Measurements from ENCODE around the gene WDR54.
"Not testable (repeated sequence)": the region's sequence is repeated elsewhere in the genome, so short reads cannot be mapped to it uniquely, and the experiment has no call there.

Gene WDR54

GRCh38 chr2:74436111-74436805, 14.7 kb downstream of the WDR54 start:
- DNase-seq, result no peak

GRCh38 chr2:74436848-74437695, 15.5 kb downstream of the WDR54 start:
- no peak for DNase-seq

- DNase-seq, result no peak
Measured at GRCh38 chr2:74438248-74438647, 16.7 kb downstream of the WDR54 start.

- DNase-seq, result peak; percentile 2
Measured at GRCh38 chr2:74439373-74439772, 17.8 kb downstream of the WDR54 start.

GRCh38 chr2:74439803-74440377, 18.4 kb downstream of the WDR54 start:
- no peak for DNase-seq

- peak; percentile 68 for DNase-seq
Measured at GRCh38 chr2:74440378-74441169, 19.0 kb downstream of the WDR54 start.

- no peak for DNase-seq
Measured at GRCh38 chr2:74441170-74441689, 19.7 kb downstream of the WDR54 start.

GRCh38 chr2:74441690-74442482, 20.4 kb downstream of the WDR54 start, which contains the start of gene RTKN:
Gene RTKN, minus strand, starts transcription at chr2:74441937. Its CDS starts 121 bp downstream, at chr2:74441816.
- DNase-seq, result no peak

GRCh38 chr2:74442483-74443297, 21.2 kb downstream of the WDR54 start:
- not testable (repeated sequence) for DNase-seq

GRCh38 chr2:74444498-74445318, 23.2 kb downstream of the WDR54 start:
- peak; percentile 9 for DNase-seq

- DNase-seq, result no peak
Measured at GRCh38 chr2:74447230-74447999, 25.9 kb downstream of the WDR54 start.

GRCh38 chr2:74448771-74449170, 27.2 kb downstream of the WDR54 start:
- no peak for DNase-seq

- DNase-seq, result no peak
Measured at GRCh38 chr2:74450570-74451190, 29.1 kb downstream of the WDR54 start.

- peak; percentile 94 for DNase-seq
Measured at GRCh38 chr2:74454654-74455511, 33.4 kb downstream of the WDR54 start, which contains the start of gene INO80B. Gene INO80B, plus strand, starts transcription at chr2:74455087. Its CDS starts 30 bp downstream, at chr2:74455117.

- peak; percentile 50 for DNase-seq
Measured at GRCh38 chr2:74457129-74457548, 35.6 kb downstream of the WDR54 start.

GRCh38 chr2:74457549-74458131, 36.1 kb downstream of the WDR54 start:
- DNase-seq, result peak; percentile 51
